ENCODE measurements around the gene CAMTA1.
"Not testable (repeated sequence)": the region's sequence is repeated elsewhere in the genome, so short reads cannot be mapped to it uniquely, and the experiment has no call there.

The CAMTA1 gene

DNA sequence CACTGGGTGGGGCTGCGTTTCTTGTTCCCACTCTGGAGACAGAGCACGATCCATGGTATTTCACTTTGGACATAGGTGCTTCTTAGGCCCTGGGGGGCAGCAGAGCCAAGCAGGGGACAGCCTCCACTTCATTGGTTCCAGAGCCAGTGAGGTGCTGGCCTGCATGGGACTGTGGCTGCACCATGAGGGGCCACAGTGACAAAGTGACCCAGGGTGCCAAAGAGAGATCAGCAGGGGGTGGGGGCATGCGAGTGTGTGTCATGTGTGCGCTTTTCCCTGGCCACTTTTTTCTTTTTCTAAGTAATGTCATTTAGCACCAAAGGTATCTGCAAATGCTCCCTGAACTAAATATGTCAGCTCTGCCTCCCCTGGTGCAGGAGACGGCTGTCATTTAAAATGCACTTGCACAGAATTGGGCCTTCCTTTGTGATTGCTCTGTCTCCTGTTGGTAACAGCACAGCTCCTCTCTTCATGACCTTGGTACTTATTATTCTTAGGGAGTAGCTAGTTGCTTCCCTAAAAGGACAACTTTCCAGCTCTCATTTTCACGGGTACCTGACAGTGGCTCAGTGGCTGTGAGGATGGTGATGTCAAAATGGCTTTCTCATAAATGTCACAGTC, 910.4 kb downstream of the CAMTA1 start:
- DNase-seq (ENCODE audit: low spot score): no peak

DNA sequence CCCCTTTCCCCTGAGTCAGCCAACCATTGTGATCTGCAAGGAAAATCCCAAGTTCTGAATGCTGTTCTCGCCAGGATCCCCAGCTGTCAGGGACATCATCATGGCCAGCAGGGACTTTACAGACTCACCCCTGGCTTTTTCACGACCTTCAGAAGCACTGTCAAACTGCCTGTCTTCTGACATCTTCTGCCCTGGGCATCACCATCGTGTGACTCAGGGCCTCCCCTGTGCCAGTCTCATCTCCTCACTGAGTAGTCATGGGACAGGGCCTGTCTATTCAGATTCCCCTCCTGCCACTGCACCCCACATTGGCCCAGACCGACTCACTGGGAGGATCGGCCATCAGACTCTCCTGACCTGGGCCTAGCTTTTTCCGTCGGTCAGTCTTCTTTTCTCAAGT, 913.4 kb downstream of the CAMTA1 start:
- no peak for DNase-seq (ENCODE audit: low spot score)

DNA sequence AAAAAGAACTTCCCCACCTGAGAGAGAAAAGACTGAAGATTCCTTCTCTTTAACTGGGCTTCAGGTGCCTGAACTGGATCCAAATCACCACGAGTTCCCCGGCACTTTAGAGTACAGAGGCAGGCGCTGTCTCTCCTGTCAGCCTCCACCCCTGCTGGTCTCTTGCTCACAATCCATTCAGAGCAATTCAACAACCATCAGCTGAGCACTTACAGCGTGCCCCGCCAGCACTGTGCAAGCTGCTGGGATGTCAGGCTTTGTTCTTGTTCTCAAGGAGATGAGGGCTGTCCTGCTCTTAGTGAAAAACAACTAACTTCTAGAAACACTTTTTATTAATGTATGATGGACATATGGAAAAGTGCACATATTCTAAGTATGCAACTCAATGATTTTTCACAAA, 917.1 kb downstream of the CAMTA1 start:
- no peak for DNase-seq (ENCODE audit: low spot score)

GRCh38 chr1:7703321-7704213, 918.3 kb downstream of the CAMTA1 start:
- no peak for DNase-seq (ENCODE audit: low spot score)

GRCh38 chr1:7704214-7705047, 919.2 kb downstream of the CAMTA1 start:
- DNase-seq (ENCODE audit: low spot score): no peak

- no peak for DNase-seq (ENCODE audit: low spot score)
These were observed 920.0 kb downstream of the CAMTA1 start for GRCh38 chr1:7705048-7705907.

GRCh38 chr1:7705908-7706216, 920.6 kb downstream of the CAMTA1 start:
- DNase-seq (ENCODE audit: low spot score): no peak

- DNase-seq (ENCODE audit: low spot score): no peak
These were observed 922.3 kb downstream of the CAMTA1 start for GRCh38 chr1:7707527-7707926.

DNA sequence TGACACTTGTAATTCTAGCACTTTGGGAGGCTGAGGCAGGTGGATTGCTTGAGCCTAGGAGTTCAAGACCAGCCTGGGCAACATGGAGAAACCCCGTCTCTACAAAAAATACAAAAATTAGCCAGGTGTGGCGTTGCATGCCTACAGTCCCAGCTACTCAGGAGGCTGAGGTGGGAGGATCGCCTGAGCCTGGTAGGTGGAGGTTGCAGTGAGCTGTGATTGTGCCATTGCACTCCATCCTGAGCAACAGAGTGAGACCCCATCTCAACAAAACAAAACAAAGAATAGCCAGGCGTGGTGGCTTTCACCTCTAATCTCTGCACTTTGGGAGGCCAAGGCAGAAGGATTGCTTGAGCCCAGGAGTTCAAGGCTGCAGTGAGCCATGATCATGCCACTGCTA, 922.8 kb downstream of the CAMTA1 start:
- DNase-seq (ENCODE audit: low spot score): not testable (repeated sequence)

- DNase-seq (ENCODE audit: low spot score): no peak
These were observed 925.6 kb downstream of the CAMTA1 start for GRCh38 chr1:7710859-7711258.

GRCh38 chr1:7712731-7713323, 927.6 kb downstream of the CAMTA1 start:
- DNase-seq (ENCODE audit: low spot score): no peak

- DNase-seq (ENCODE audit: low spot score): no peak
These were observed 931.3 kb downstream of the CAMTA1 start for GRCh38 chr1:7716506-7716905.

DNA sequence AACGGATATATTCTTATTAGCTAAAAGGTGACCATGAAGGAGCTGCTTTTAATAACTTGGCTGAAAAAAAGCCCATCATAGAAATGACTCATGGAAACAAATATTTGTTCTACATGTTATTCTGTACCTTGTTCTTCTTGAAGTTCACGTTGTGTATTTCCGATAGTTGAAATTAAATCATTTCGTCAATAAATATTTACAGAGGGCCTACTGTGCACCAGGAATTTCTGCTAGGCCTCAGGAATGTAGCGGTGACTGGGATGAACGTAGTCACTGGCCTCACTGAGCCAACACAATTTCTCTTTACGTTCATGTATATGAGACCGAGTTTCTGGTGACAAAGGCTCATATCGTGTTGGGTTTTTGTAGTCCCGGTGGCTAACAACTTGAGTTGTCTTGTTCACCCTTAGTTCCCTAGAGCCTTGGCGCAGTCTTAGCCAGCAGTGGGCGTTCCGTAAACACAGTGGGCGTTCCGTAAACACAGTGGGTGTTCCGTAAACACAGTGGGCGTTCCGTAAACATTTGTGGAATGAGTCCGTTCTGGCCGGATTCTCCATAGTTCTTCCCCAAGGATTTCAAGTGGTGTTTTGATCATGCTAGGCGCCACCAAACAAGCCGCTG, 932.6 kb downstream of the CAMTA1 start:
- DNase-seq (ENCODE audit: low spot score): no peak

GRCh38 chr1:7719468-7720094, 934.3 kb downstream of the CAMTA1 start:
- DNase-seq (ENCODE audit: low spot score): no peak

GRCh38 chr1:7721940-7722669, 936.9 kb downstream of the CAMTA1 start:
- no peak for DNase-seq (ENCODE audit: low spot score)

DNA sequence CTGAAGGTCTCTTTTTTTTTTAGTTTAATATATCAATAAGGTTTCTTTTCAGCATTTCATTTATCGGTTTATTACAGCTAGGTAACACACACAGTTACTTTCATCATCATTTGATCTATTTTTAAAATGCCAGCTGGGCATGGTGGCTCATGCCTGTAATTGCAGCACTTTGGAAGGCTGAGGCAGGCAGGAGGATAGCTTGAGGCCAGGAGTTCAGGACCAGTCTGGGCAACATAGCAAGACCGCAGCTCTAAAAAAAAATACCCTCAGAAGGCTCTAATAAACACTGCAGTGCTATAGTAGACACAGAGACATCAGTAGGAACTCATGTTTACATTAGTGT, 937.4 kb downstream of the CAMTA1 start:
- DNase-seq (ENCODE audit: low spot score): no peak

DNA sequence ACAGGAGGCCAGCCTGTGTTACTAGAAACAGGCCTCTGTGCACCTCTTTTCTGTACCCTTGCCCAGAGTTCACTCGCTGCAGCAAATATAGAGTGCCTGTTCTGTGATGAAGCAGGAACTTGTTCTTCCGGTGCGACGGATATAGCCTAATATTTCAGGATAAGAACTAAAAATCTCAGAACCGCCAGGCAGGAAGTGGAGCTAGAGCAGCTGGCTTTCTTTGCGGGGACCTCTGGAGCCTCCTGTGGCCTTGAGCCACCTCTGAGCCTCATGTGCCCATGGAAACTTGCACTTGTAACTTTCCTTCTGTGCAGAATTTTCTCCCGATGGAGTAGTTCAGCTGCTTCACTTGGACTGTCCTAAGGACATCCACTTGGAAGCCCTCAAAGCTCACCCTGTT, 941.4 kb downstream of the CAMTA1 start:
- no peak for DNase-seq (ENCODE audit: low spot score)

GRCh38 chr1:7727809-7728471, 942.7 kb downstream of the CAMTA1 start:
- no peak for DNase-seq (ENCODE audit: low spot score)

- DNase-seq (ENCODE audit: low spot score): no peak
These were observed 944.5 kb downstream of the CAMTA1 start for GRCh38 chr1:7729761-7730160.

Data from NAMALWA (cell line).